GM12875 (cell line): Measurements from ENCODE around the gene GATC.

Experiments used
- H3K4me3 ChIP-seq: one replicate; pipeline ENCODE4 v1.5.1; 2011; ENCODE audit warnings: low read depth, low read length, control low read depth
- TF ChIP-seq, protein P1 (sequence below): IDR thresholded peaks from 2 replicates; pipeline ENCODE4 v1.5.1; 2011; ENCODE audit warnings: low read depth, mild to moderate bottlenecking, control low read depth, inconsistent platforms, low read length, moderate library complexity, borderline replicate concordance; ENCODE audit not compliant: insufficient read depth

Gene GATC

GRCh38 chr12:120490325-120490724 is 44.1 kb downstream of the GATC start:
- TF ChIP-seq, protein P1, sequence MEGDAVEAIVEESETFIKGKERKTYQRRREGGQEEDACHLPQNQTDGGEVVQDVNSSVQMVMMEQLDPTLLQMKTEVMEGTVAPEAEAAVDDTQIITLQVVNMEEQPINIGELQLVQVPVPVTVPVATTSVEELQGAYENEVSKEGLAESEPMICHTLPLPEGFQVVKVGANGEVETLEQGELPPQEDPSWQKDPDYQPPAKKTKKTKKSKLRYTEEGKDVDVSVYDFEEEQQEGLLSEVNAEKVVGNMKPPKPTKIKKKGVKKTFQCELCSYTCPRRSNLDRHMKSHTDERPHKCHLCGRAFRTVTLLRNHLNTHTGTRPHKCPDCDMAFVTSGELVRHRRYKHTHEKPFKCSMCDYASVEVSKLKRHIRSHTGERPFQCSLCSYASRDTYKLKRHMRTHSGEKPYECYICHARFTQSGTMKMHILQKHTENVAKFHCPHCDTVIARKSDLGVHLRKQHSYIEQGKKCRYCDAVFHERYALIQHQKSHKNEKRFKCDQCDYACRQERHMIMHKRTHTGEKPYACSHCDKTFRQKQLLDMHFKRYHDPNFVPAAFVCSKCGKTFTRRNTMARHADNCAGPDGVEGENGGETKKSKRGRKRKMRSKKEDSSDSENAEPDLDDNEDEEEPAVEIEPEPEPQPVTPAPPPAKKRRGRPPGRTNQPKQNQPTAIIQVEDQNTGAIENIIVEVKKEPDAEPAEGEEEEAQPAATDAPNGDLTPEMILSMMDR: no peak
- no peak overlapping the region for H3K4me3 ChIP-seq

- TF ChIP-seq, protein P1: no peak
- H3K4me3 ChIP-seq: no peak overlapping the region
Observed at GRCh38 chr12:120490833-120491512, 44.7 kb downstream of the GATC start.

- TF ChIP-seq, protein P1: no peak
- H3K4me3 ChIP-seq: peak overlapping the region; percentile 87
Observed at GRCh38 chr12:120495186-120495730, 49.0 kb downstream of the GATC start.

GRCh38 chr12:120495731-120496412 is 49.6 kb downstream of the GATC start, which contains the start of gene DYNLL1:
DYNLL1 (plus strand) TSS chr12:120496113; CDS start chr12:120496422, 309 bp downstream.
- TF ChIP-seq, protein P1: no peak
- H3K4me3 ChIP-seq: peak within 1 kb of the TSS; percentile 87

- peak overlapping the region; percentile 87 for H3K4me3 ChIP-seq
- TF ChIP-seq, protein P1: no peak
Observed at GRCh38 chr12:120496413-120497340, 50.4 kb downstream of the GATC start.

- TF ChIP-seq, protein P1: no peak
Observed at GRCh38 chr12:120497524-120498150, 51.4 kb downstream of the GATC start.

More at GRCh38 chr12:120497524-120498150, 51.4 kb downstream of the GATC start:
- H3K4me3 ChIP-seq: peak overlapping the region; percentile 87
